Spinal cord (tissue), 10 donors: ENCODE data around the gene SLC25A24. TPM values are rescaled to one million over a fixed set of nuclear protein-coding genes. Genes with fewer than 3 reads are reported as not detected.
A peak's percentile ranks its signal among the peaks of the same experiment; 100 is the strongest.

Experiments used
- DNase-seq, 6 donors: peaks; one replicate each; pipeline versions ENCODE4 v3.0.0 to v3.0.0-alpha.2; 2013 to 2015; ENCODE audit warnings: low spot score in 6 of 6, low read depth in 4 of 6
- H3K27ac ChIP-seq: one replicate; pipeline ENCODE4 v1.5.1; 2013; ENCODE audit warnings: low read depth, low read length, control low read depth
- H3K27me3 ChIP-seq: one replicate; pipeline ENCODE4 v1.6.1; 2013; ENCODE audit warnings: low read length; ENCODE audit not compliant: control insufficient read depth, insufficient read depth
- H3K36me3 ChIP-seq: one replicate; pipeline ENCODE4 v1.6.1; 2013; ENCODE audit warnings: low read length; ENCODE audit not compliant: control insufficient read depth, insufficient read depth
- H3K4me1 ChIP-seq: one replicate; pipeline ENCODE4 v1.6.1; 2013; ENCODE audit warnings: low read length; ENCODE audit not compliant: control insufficient read depth, insufficient read depth
- H3K4me3 ChIP-seq: one replicate; pipeline ENCODE4 v1.5.1; 2013; ENCODE audit warnings: low read depth, low read length, control low read depth
- H3K9me3 ChIP-seq: one replicate; pipeline ENCODE4 v1.6.1; 2013; ENCODE audit warnings: low read length; ENCODE audit not compliant: control insufficient read depth, insufficient read depth
- WGBS: methylation state at CpG from one replicate; pipeline ENCODE4 v1.1.5; 2013; ENCODE audit warnings: missing lambda C conversion rate; ENCODE audit not compliant: insufficient coverage; 5-methylcytosine and 5-hydroxymethylcytosine counted together
- polyA plus RNA-seq, 2 donors: library from polyadenylated mRNA; unstranded; fragments of 120-200 nt; gene quantifications; one replicate each; pipeline ENCODE4 v1.2.1, GENCODE V29; 2013; ENCODE audit not compliant: insufficient read length in 2 of 2
- total RNA-seq, 2 donors: library from RNA; depleted of rRNA in 1 of 2; stranded (reverse); fragments of 120-200 nt in 1 of 2; fragments of >200 nt in 1 of 2; gene quantifications; one replicate each; pipeline versions ENCODE4 v1.2.3 to v1.2.4, GENCODE V29; 2013 to 2014
- donor health status: healthy.

Gene SLC25A24
- total and polyA plus RNA-seq, 4 donors, result 10.7 to 34.8 (median 20.7) TPM

- peak; percentile 39 to 93 (median 62) for DNase-seq
- H3K27me3 ChIP-seq, result no peaks in the 10 kb centered on the region
- H3K36me3 ChIP-seq, result no peaks in the 10 kb centered on the region
- 0% methylated on average over 4 of the region's 10 CpGs for WGBS
- H3K9me3 ChIP-seq, result no peaks in the 10 kb centered on the region
- peak overlapping the region; percentile 84 for H3K27ac ChIP-seq
- peak overlapping the region; percentile 85 for H3K4me3 ChIP-seq
- peaks cover 3% of the 10 kb centered on the region for H3K4me1 ChIP-seq
These were observed 526 bp upstream of the SLC25A24 start for GRCh38 chr1:108200687-108201051.

GRCh38 chr1:108199201-108199691 is 897 bp downstream of the SLC25A24 start:
- Histone ChIP-seq H3K4me3 (peak overlapping the region; percentile 85), H3K4me1 (peaks cover 3% of the 10 kb centered on the region), H3K27me3 (no peaks in the 10 kb centered on the region), H3K36me3 (no peaks in the 10 kb centered on the region), H3K9me3 (peaks cover 2% of the 10 kb centered on the region), H3K27ac (peak overlapping the region; percentile 45)
- DNase-seq, result peak in 4 of 6 donors; percentile 6 to 65 (median 42)
- WGBS, result 8% methylated on average over 7 of the region's 9 CpGs

GRCh38 chr1:108194051-108194450 is 6.1 kb downstream of the SLC25A24 start:
- no peak for DNase-seq
- no peaks in the 10 kb centered on the region for H3K27me3 ChIP-seq
- H3K4me3 ChIP-seq, result no peak overlapping the region
- H3K4me1 ChIP-seq, result peaks cover 3% of the 10 kb centered on the region
- H3K36me3 ChIP-seq, result peaks cover 5% of the 10 kb centered on the region
- H3K27ac ChIP-seq, result no peak overlapping the region
- H3K9me3 ChIP-seq, result peaks cover 2% of the 10 kb centered on the region
- WGBS, result 100% methylated on average over 1 of the region's 1 CpG

- H3K27me3 ChIP-seq, result no peaks in the 10 kb centered on the region
- no CpG with 5 or more reads among the region's 1 CpG for WGBS
- no peak for DNase-seq
- no peaks in the 10 kb centered on the region for H3K4me1 ChIP-seq
- H3K9me3 ChIP-seq, result peaks cover 2% of the 10 kb centered on the region
- peaks cover 5% of the 10 kb centered on the region for H3K36me3 ChIP-seq
- no peak overlapping the region for H3K27ac ChIP-seq
- H3K4me3 ChIP-seq, result no peak overlapping the region
These were observed 6.8 kb downstream of the SLC25A24 start for GRCh38 chr1:108193333-108193732.

GRCh38 chr1:108192581-108192980 is 7.6 kb downstream of the SLC25A24 start:
- no peak overlapping the region for H3K27ac ChIP-seq
- no peak overlapping the region for H3K4me3 ChIP-seq
- peaks cover 5% of the 10 kb centered on the region for H3K9me3 ChIP-seq
- peaks cover 5% of the 10 kb centered on the region for H3K36me3 ChIP-seq
- WGBS, result 99% methylated on average over 27 of the region's 28 CpGs
- H3K27me3 ChIP-seq, result no peaks in the 10 kb centered on the region
- DNase-seq, result no peak
- no peaks in the 10 kb centered on the region for H3K4me1 ChIP-seq

- H3K36me3 ChIP-seq, result peaks cover 5% of the 10 kb centered on the region
- peaks cover 5% of the 10 kb centered on the region for H3K9me3 ChIP-seq
- WGBS, result no CpG with 5 or more reads among the region's 5 CpGs
- no peaks in the 10 kb centered on the region for H3K27me3 ChIP-seq
- no peak overlapping the region for H3K4me3 ChIP-seq
- DNase-seq, result no peak
- H3K27ac ChIP-seq, result no peak overlapping the region
- no peaks in the 10 kb centered on the region for H3K4me1 ChIP-seq
These were observed 9.3 kb downstream of the SLC25A24 start for GRCh38 chr1:108190686-108191416.

- Histone ChIP-seq H3K9me3 (peaks cover 2% of the 10 kb centered on the region), H3K36me3 (peaks cover 5% of the 10 kb centered on the region), H3K27me3 (no peaks in the 10 kb centered on the region), H3K27ac (no peak overlapping the region), H3K4me1 (no peaks in the 10 kb centered on the region), H3K4me3 (no peak overlapping the region)
- 76% methylated on average over 5 of the region's 7 CpGs for WGBS
- no peak for DNase-seq
These were observed 10.0 kb downstream of the SLC25A24 start for GRCh38 chr1:108190001-108190634.

GRCh38 chr1:108188801-108189200 is 11.3 kb downstream of the SLC25A24 start:
- Histone ChIP-seq H3K4me1 (no peaks in the 10 kb centered on the region), H3K36me3 (peaks cover 5% of the 10 kb centered on the region)
- no CpG with 5 or more reads among the region's 1 CpG for WGBS

GRCh38 chr1:108182959-108183700 is 17.0 kb downstream of the SLC25A24 start:
- DNase-seq, result peak in 1 of 6 donors; percentile 6
- no peak overlapping the region for H3K27ac ChIP-seq

More at GRCh38 chr1:108188801-108189200, 11.3 kb downstream of the SLC25A24 start:
- no peaks in the 10 kb centered on the region for H3K27me3 ChIP-seq
- no peak for DNase-seq
- no peak overlapping the region for H3K27ac ChIP-seq
- H3K4me3 ChIP-seq, result no peak overlapping the region
- H3K9me3 ChIP-seq, result peaks cover 2% of the 10 kb centered on the region

More at GRCh38 chr1:108182959-108183700, 17.0 kb downstream of the SLC25A24 start:
- no peak overlapping the region for H3K4me3 ChIP-seq
- peaks cover 10% of the 10 kb centered on the region for H3K9me3 ChIP-seq
- H3K36me3 ChIP-seq, result peaks cover 5% of the 10 kb centered on the region
- no peaks in the 10 kb centered on the region for H3K27me3 ChIP-seq
- no CpG with 5 or more reads among the region's 2 CpGs for WGBS
- H3K4me1 ChIP-seq, result no peaks in the 10 kb centered on the region
